ENCODE data around the gene HOXA9.
A peak's percentile ranks its signal among the peaks of the same experiment; 100 is the strongest.

The HOXA9 gene

DNA sequence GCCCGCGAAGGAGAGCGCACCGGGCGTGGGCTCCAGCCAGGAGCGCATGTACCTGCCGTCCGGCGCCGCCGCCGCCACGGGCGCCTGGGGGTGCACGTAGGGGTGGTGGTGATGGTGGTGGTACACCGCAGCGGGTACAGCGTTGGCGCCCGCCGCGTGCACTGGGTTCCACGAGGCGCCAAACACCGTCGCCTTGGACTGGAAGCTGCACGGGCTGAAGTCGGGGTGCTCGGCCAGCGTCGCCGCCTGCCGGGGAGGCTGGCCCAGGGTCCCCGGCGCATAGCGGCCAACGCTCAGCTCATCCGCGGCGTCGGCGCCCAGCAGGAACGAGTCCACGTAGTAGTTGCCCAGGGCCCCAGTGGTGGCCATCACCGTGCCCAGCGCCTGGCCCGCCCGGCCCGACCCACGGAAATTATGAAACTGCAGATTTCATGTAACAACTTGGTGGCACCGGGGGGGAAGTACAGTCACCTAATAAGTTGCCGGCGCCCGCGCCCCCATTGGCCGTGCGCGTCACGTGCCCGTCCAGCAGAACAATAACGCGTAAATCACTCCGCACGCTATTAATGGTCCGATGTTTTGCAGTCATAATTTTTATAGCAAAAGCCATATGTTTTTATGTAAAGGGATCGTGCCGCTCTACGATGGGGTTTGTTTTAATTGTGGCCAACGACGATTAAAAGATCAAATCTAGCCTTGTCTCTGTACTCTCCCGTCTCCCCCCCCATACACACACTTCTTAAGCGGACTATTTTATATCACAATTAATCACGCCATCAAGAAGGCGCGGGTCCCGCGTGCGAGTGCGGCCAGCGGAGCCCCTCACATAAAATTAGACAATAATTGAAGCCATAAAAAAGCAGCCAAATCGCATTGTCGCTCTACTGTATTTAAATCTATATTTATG, at the start of gene HOXA9:
Gene HOXA9 (minus strand): TSS at position 449 of the 907 bp plus-strand sequence. CDS start 80 bp downstream, at position 369.
- Histone ChIP-seq H3K4me1 (ENCODE audit: insufficient read depth, low read length) (0 out of 2 replicates have a peak, but pooled peaks cover 3% of the 10 kb centered on the region), H3K9ac (ENCODE audit: low read depth, low read length) (no peak within 1 kb of the TSS; the same call in 1 of the 2 replicates), H3K9me3 (ENCODE audit: control insufficient read depth, insufficient read depth, low read length) (no peaks in the 10 kb centered on the region), H3K36me3 (ENCODE audit: insufficient read depth, low read length) (no peaks in the 10 kb centered on the region)

DNA sequence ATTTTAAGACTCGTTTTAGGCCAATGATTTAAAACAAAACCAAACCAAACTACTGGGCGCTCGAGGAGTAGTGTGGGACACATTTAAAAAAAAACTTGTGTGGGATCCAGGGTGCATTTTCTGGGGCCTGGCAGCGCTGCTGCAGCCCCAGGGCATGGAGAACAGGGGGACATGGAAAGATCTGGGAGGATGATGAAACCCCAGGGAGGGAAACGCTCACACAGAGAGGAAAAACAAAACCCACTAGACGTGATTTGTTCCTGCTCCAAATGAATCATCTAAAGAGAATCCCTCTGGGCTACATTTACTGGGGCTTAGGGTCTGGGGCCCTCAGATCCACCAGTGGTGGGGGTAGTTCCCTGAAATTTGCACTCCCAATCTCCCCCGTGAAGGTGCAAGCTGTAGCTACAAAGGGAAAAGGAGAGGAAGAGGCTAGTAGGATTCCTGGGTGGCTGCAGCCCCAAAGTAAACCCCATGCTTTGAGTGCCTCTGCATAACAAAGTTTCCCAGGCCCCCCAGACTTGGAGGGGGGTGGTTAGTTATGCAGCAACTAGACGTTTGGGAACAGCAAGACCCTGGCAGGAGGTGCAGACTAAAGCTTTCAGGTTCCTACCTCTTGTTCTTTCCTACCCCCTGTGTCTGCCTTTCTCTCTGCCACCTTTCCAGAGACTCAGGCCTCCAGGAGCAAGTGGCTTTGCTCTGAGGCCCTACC, 49.1 kb upstream of the HOXA9 start:
- Histone ChIP-seq H3K9ac (ENCODE audit: low read depth, low read length) (no peak overlapping the region), H3K9me3 (ENCODE audit: control insufficient read depth, insufficient read depth, low read length) (no peaks in the 10 kb centered on the region), H3K4me1 (ENCODE audit: insufficient read depth, low read length) (peaks cover 6% of the 10 kb centered on the region; the same call in 1 of the 2 replicates), H3K36me3 (ENCODE audit: insufficient read depth, low read length) (no peaks in the 10 kb centered on the region)

DNA sequence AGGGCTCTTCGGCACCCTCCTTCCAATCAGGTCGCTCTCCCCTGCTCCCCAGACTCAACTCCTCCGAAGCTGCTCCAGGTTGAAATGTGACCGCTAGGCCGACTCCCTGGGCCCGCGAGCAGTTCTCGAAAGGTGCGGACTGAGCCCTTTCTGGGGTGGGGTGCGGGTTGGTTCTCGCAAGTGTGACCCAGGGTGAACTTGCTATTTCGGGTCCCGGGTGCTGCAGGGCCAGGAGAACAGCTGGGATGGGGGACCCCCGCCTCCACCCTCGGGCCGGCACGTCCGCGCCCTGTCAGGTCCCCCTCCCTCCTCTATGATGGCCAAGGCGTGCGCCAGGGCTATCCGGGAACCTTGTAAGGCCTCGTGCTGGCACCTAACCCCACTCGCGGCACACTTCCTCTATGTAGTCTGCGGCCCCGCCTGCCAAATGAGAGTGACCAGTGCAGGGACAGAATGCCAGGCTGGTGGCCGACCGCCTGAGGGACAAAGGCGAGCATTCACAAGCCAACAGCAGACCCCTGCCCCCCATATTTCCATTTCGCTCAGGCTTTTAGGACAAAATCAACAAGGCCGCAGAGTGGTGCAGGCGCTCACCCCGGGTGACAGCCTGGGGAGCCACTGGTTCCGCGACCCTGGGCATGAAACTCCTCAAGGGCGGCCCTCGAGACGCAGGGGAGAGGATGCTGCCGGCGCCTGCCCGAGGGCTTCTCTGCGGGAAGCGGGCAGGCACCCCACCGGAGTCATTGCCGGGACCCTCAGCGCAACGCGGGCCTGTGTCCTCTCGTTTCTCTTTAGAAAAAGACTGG, 48.3 kb upstream of the HOXA9 start:
- peak overlapping the region; percentile 17; the same call in 1 of the 2 replicates for H3K9ac ChIP-seq (ENCODE audit: low read depth, low read length)
- no peaks in the 10 kb centered on the region for H3K9me3 ChIP-seq (ENCODE audit: control insufficient read depth, insufficient read depth, low read length)
- H3K36me3 ChIP-seq (ENCODE audit: insufficient read depth, low read length): no peaks in the 10 kb centered on the region
- peaks cover 6% of the 10 kb centered on the region; the same call in 1 of the 2 replicates for H3K4me1 ChIP-seq (ENCODE audit: insufficient read depth, low read length)

DNA sequence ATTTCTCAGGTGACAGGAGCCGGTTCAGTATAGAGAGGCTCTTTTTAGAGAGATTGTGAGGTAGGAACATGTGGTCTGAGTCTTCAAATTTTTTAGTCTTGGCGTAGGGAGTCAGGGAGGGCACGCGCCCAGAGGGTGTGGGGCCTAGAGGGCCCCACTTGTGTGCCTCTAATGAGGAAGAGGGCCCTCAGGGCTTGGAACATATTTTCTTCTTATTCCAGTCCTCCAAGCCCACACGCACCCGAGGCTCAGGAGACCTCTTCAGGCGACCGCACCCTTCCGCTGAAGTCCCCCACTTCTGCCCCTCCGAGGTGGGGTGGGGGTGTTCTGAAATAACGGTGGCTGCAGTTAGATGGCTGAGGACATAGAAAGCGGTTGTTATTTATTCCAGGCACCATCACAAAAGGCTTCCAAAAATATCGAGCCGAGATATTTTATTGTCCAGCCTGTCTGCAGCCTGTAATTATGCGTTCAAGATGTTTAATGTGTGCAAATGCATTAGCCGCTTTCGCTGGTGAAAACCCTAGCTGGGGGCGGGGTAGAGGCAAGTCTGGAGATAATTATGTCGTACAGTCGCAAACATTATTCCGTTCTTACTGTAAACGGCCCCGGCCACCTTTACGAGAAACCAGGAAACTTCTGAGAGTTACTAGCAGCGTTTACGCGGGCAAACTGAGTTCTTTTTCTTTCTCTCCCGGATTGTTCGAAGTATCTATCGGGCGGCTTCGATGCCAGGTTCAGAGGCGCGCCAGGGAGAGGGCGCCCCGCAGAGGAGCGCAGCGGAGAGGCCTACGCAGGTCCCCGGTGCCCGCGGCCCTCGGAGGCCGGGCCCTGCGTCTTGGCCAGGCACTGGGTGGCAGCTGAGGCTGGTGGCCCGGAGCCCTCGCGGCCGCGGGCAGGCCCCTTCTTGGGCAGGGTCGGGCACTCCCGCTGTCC, 47.4 kb upstream of the HOXA9 start:
- Histone ChIP-seq H3K4me1 (ENCODE audit: insufficient read depth, low read length) (peaks cover 6% of the 10 kb centered on the region; the same call in 1 of the 2 replicates), H3K9ac (ENCODE audit: low read depth, low read length) (peak overlapping the region; percentile 17; the same call in 1 of the 2 replicates), H3K9me3 (ENCODE audit: control insufficient read depth, insufficient read depth, low read length) (no peaks in the 10 kb centered on the region), H3K36me3 (ENCODE audit: insufficient read depth, low read length) (no peaks in the 10 kb centered on the region)

DNA sequence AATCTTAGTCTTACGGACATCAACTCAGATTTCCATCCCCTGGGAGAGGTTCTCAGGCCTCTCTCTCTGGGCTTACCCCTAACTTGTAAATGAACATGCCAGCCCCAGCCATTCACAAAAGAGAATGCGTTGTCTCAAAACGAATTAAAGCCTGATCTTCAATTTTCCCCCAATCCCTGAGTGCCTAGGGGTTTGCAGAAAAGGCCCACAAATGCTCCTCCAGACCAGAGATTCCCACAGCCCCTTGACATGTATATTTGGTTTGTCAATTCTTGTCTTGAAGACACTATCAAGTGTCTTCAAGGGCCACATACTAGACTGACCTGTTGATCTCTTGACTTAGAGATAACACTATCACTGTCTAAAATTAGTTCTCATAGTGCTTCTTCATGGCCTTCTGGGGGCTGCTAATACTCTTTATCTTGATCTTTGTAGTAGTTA, 46.4 kb upstream of the HOXA9 start:
- Histone ChIP-seq H3K9ac (ENCODE audit: low read depth, low read length) (no peak overlapping the region), H3K36me3 (ENCODE audit: insufficient read depth, low read length) (no peaks in the 10 kb centered on the region), H3K4me1 (ENCODE audit: insufficient read depth, low read length) (peaks cover 6% of the 10 kb centered on the region; the same call in 1 of the 2 replicates), H3K9me3 (ENCODE audit: control insufficient read depth, insufficient read depth, low read length) (no peaks in the 10 kb centered on the region)

DNA sequence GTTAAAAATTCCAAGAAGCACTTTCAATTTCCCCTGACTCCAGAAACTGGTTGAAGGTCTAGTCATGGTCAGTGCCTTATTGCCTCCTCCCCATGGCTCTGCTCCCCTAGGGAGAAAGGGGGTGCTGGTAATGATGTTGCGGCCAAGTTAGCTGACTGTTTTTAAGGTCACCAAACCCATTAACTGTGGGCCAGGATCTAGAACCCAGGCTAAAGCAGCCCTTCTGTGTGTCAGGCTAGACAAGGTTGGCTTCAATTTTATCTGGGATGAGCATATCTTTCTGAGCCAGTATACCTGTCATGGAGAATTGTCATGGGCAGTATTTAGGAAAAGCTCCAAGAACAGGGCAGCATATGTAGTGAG, 45.7 kb upstream of the HOXA9 start:
- no peaks in the 10 kb centered on the region for H3K9me3 ChIP-seq (ENCODE audit: control insufficient read depth, insufficient read depth, low read length)
- H3K36me3 ChIP-seq (ENCODE audit: insufficient read depth, low read length): no peaks in the 10 kb centered on the region
- H3K4me1 ChIP-seq (ENCODE audit: insufficient read depth, low read length): peaks cover 6% of the 10 kb centered on the region; the same call in 1 of the 2 replicates
- H3K9ac ChIP-seq (ENCODE audit: low read depth, low read length): no peak overlapping the region

DNA sequence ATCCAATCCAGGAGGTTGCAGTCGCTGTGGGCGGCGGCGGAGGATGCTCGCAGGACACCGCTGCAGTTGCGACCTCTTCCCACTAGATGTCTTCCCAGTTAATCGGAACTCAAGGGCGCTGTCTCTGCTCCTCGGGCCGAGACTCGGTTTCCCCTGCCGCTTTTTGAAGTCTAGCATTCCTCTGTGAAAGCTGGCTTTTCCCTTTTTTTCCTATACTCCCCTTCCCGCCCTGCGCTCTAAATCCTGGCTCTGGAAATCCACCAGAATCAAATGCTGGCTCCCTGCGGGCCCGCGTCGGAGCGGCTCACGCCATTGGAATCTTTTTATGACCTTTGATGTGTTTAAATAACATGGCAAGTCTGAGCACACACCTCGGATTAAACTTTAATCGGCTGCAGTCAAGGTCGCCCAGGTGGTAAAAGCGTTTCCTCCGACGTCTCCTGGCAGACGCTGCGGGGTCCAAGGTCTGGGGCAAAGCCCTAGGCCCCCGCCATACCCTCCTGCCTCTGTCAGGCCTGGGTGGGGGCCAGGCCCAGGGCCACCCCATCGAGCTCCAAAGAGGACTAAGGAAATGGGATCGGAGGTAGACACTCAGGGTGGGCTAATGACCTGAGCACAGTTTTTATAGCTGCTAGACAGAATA, 45.2 kb upstream of the HOXA9 start:
- Histone ChIP-seq H3K36me3 (ENCODE audit: insufficient read depth, low read length) (no peaks in the 10 kb centered on the region), H3K9me3 (ENCODE audit: control insufficient read depth, insufficient read depth, low read length) (no peaks in the 10 kb centered on the region), H3K9ac (ENCODE audit: low read depth, low read length) (no peak overlapping the region), H3K4me1 (ENCODE audit: insufficient read depth, low read length) (peaks cover 9% of the 10 kb centered on the region; the same call in 1 of the 2 replicates)

DNA sequence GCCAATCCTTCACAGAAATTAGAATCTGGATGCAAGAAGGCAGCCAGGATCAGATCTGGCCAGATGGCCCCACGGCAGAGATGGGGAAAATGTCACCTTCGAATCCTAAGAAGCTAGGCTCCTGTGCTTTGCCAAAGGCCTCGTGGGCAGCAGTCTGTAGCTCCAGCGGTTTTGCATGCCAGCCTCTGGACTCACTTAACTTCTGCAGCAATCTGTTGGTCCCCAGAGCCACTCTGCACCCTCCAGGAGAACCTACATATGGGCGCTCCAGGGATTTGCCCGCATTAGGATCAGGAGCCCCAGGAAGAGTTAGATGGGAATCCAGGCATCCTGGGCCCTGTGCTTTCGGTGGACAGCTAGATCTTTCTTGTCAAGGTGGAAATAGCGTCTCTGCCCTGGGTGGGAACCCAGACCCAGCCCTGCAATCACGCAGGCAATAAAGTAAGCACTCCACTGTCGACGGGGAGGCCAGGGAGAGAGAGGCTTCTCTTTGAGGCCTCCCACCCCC, 44.6 kb upstream of the HOXA9 start:
- Histone ChIP-seq H3K9ac (ENCODE audit: low read depth, low read length) (no peak overlapping the region), H3K36me3 (ENCODE audit: insufficient read depth, low read length) (no peaks in the 10 kb centered on the region), H3K9me3 (ENCODE audit: control insufficient read depth, insufficient read depth, low read length) (no peaks in the 10 kb centered on the region), H3K4me1 (ENCODE audit: insufficient read depth, low read length) (peaks cover 9% of the 10 kb centered on the region; the same call in 1 of the 2 replicates)

DNA sequence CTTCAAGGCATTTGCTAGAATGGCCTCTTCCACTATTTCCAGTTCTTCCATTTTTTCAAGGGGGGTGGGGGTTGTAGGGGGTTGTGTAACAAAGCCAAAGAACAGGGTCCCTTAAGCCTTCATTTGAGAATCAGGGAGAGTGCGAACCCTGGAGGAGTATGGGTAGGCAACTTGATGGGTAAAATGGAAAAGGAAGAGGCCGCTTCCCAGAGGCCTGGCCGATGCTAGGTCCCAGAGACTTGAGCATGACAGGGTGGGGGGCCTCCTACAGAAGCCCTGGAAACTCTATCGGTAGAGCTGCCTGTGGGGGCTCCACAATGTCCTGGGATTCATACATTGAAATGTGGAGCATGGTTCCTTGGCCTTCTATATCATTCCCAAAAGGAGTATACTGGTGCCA, 43.7 kb upstream of the HOXA9 start:
- Histone ChIP-seq H3K36me3 (ENCODE audit: insufficient read depth, low read length) (no peaks in the 10 kb centered on the region), H3K9me3 (ENCODE audit: control insufficient read depth, insufficient read depth, low read length) (no peaks in the 10 kb centered on the region), H3K4me1 (ENCODE audit: insufficient read depth, low read length) (0 out of 2 replicates have a peak, but pooled peaks cover 3% of the 10 kb centered on the region), H3K9ac (ENCODE audit: low read depth, low read length) (no peak overlapping the region)

DNA sequence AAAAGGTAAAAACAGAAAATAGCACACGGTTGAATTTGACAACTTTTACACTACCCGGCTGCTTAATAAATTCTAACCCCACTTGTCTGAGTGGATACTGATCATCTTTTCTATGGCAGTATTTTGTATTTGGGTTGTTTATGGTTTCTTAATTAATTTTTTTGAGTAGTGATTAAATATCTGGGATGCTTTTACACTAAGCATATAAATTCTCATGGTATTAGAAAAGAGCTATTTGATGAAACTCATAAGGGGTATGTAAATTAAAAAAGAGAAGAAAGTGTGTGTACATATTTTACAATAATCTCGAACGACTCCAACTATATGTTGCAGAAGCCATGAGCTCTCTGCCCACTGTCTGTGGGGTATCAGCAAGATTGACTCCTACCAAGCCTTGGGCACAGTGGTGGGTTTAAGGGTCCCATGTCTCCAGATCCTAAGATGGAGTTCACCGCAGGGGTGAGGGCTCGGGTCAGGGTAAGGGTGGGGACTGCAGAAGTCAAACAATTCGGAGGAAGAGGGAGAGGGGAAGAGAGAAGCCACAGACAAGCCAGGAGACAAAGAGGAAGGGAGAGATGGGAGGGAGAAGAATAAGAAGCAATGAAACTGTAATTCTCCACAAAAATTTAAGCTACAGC, 42.1 kb upstream of the HOXA9 start:
- H3K9ac ChIP-seq (ENCODE audit: low read depth, low read length): no peak overlapping the region
- no peaks in the 10 kb centered on the region for H3K9me3 ChIP-seq (ENCODE audit: control insufficient read depth, insufficient read depth, low read length)
- H3K4me1 ChIP-seq (ENCODE audit: insufficient read depth, low read length): 0 out of 2 replicates have a peak, but pooled peaks cover 3% of the 10 kb centered on the region
- no peaks in the 10 kb centered on the region for H3K36me3 ChIP-seq (ENCODE audit: insufficient read depth, low read length)

DNA sequence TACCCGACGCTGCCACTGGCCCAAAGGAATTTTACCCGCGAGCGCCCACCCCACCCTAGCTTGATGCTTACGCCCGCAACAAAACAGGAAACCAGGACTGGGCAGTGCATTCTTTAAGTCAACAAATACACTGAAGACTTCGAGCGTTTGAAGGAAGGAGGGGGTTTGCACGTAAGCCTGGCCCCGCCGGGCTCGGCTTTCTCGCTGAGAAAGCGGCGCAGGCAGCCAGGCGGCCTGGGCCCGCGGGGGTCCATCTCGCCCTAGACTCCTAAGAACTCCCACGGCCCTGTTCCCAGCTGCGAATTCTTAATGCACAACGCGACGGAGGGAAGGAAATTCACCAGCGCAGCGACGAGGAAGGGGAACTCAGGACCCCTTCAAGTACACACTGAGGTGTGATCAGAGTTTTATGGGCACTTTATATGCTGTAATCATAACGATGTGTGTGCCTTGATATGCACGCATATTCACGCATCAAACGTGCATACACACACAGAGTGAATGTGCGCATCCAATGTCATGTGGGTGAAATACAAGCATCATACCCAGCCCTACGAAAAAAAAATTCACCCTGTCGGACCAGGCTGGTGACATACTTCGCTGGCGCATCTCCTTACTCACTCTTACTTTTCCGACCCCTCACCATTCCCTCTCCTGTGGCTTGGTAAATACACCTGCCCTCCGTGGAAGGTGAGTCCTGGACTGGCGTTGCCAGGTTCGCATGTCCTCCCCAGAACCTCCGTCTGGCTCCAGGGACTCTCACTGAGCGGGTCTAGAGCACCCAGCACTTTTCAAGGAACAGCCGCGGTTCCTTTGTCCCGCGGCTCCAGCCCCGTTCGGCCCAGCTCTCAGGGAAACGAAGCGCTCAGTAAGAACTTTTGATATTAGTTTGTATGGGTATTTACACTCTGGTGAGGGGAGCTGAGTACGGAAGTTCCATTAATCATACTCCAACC, 40.3 kb upstream of the HOXA9 start:
- Histone ChIP-seq H3K9me3 (ENCODE audit: control insufficient read depth, insufficient read depth, low read length) (no peaks in the 10 kb centered on the region), H3K4me1 (ENCODE audit: insufficient read depth, low read length) (0 out of 2 replicates have a peak, but pooled peaks cover 4% of the 10 kb centered on the region), H3K36me3 (ENCODE audit: insufficient read depth, low read length) (no peaks in the 10 kb centered on the region), H3K9ac (ENCODE audit: low read depth, low read length) (no peak overlapping the region)
